ENCODE data around the gene RAB20. TPM values are rescaled to one million over a fixed set of nuclear protein-coding genes. Genes with fewer than 3 reads are reported as not detected.

Gene RAB20
- total and polyA plus RNA-seq, 2 of the 8 experiments (the other 6 are each of a cell fraction or from before 2014, with no cell fraction given) = 14.8 to 27.9 TPM

GRCh38 chr13:110565296-110565695 lies 3.8 kb upstream of the RAB20 start:
- ChIA-PET CTCF (ENCODE audit: partially characterized antibody) (interaction anchor here (0.5 to 1.3 kb wide), 5 partner anchors 11 to 158 kb away, joined by 3 to 8 read pairs (median 3); no protein-coding TSS in a partner anchor), POLR2A (ENCODE audit: partially characterized antibody) (no interaction called here)
- Histone ChIP-seq H3K27ac (ENCODE audit: low read depth, low read length) (no peak overlapping the region), H3K9ac (replicated peaks in 1 of 4; ENCODE audit: extremely low read depth in 1 of 4, low read depth in 3 of 4, low read length in 3 of 4) (no peak overlapping the region), H4K20me1 (replicated peaks in 1 of 2; ENCODE audit: control insufficient read depth in 1 of 2, insufficient read depth in 2 of 2, low read length in 2 of 2) (no peaks in the 10 kb centered on the region), H2BK15ac (ENCODE audit: low read length) (no peak overlapping the region), H3K79me1 (ENCODE audit: low read depth, low read length) (no peaks in the 10 kb centered on the region; the same call in 1 of the 2 replicates), H4K91ac (replicated peaks; ENCODE audit: insufficient read length, low read length) (no peak overlapping the region), H3K23me2 (ENCODE audit: low read depth, low read length) (peaks cover 14% of the 10 kb centered on the region; the same call in 1 of the 2 replicates), H2AFZ (ENCODE audit: low read length) (no peak overlapping the region), H3K23ac (ENCODE audit: insufficient read length) (no peak overlapping the region), H3K4ac (replicated peaks; ENCODE audit: insufficient read length, low read depth, low read length) (no peak overlapping the region), H2BK120ac (replicated peaks; ENCODE audit: low read depth, low read length) (no peak overlapping the region), H3K27me3 (replicated peaks in 1 of 4; ENCODE audit: control insufficient read depth in 3 of 4, extremely low read depth in 1 of 4, insufficient read depth in 3 of 4, low read length in 3 of 4) (peaks cover 0 to 7% (median 2%) of the 10 kb centered on the region in 4 experiments; a peak in 3 of 7 replicates), H3K9me3 (ENCODE audit: insufficient read depth in 2 of 2, low read depth in 1 of 2, low read length in 1 of 2) (no peaks in the 10 kb centered on the region), H4K5ac (ENCODE audit: insufficient read length, low read depth, low read length) (no peak overlapping the region), H3K4me2 (ENCODE audit: insufficient read depth in 1 of 2, low read depth in 2 of 2, low read length in 2 of 2) (no peak overlapping the region), H3K36me3 (ENCODE audit: control insufficient read depth in 2 of 4, insufficient read depth in 4 of 4, low read length in 3 of 4) (no peaks in the 10 kb centered on the region), H4K8ac (ENCODE audit: extremely low read depth, insufficient read depth, low read length) (no peak overlapping the region), H3K56ac (replicated peaks; ENCODE audit: insufficient read length, low read depth, low read length) (no peak overlapping the region), H2BK5ac (ENCODE audit: low read depth, low read length) (no peak overlapping the region), H3K4me3 (ENCODE audit: extremely low read depth in 1 of 4, insufficient read depth in 2 of 4, low read depth in 3 of 4, low read length in 4 of 4) (no peak overlapping the region), H3K79me2 (ENCODE audit: control insufficient read depth in 1 of 2, insufficient read depth in 2 of 2, low read length in 2 of 2) (peaks cover 0 to 6% of the 10 kb centered on the region in 2 experiments; a peak in 1 of 4 replicates), H3K18ac (ENCODE audit: extremely low read depth, low read length) (no peak overlapping the region), H2AK5ac (ENCODE audit: low read depth, low read length) (no peak overlapping the region), H3K4me1 (replicated peaks in 1 of 4; ENCODE audit: control insufficient read depth in 3 of 4, insufficient read depth in 4 of 4, low read length in 3 of 4) (peaks cover 3% of the 10 kb centered on the region in 4 experiments; a peak in 5 of 7 replicates), H2BK12ac (ENCODE audit: low read depth, low read length) (no peak overlapping the region), H2BK20ac (ENCODE audit: low read length) (no peak overlapping the region), H3K14ac (ENCODE audit: insufficient read length) (no peak overlapping the region)
- TF ChIP-seq POLR2A (IDR thresholded peaks at IDR 0.05; ENCODE audit: control extremely low read depth in 1 of 2, low read depth in 2 of 2, low read length in 2 of 2) (no peak), RAD21 (IDR thresholded peaks at IDR 0.05 in 1 of 2, conservative IDR thresholded peaks at IDR 0.05 in 1 of 2; ENCODE audit: low read depth in 2 of 2, low read length in 2 of 2) (peak in 1 of 2 experiments; percentile 25; a peak in 1 of 4 replicates), CTCF (IDR thresholded peaks at IDR 0.05; ENCODE audit: control extremely low read depth in 1 of 3, insufficient read depth in 1 of 3, low read depth in 1 of 3, low read length in 3 of 3) (peak in 1 of 3 experiments; percentile 60; a peak in 2 of 4 replicates)
- FAIRE-seq (peak; percentile 45), DNase-seq (ENCODE audit: low read depth in 1 of 2, low spot score in 2 of 2) (no peak)
- 38% methylated on average over 2 of the region's 2 CpGs; no CpG with 5 or more reads in 1 of the 2 experiments for WGBS, 2 experiments (ENCODE audit: extremely low coverage in 1 of 2, insufficient coverage in 1 of 2, insufficient read length in 1 of 2, insufficient replicate concordance in 2 of 2, low coverage in 1 of 2, low lambda C conversion rate in 2 of 2, missing lambda C conversion rate in 1 of 2)
